GM12801 (cell line): ENCODE results near the gene C10orf143.

Experiments
- CTCF ChIP-seq: IDR thresholded peaks from one replicate; pipeline ENCODE4 v1.5.1; 2011; ENCODE audit warnings: control low read depth; ENCODE audit not compliant: insufficient read length; ENCODE audit errors: extremely low read depth

The C10orf143 gene

GRCh38 chr10:130025811-130026485 is 84.7 kb downstream of the C10orf143 start:
- no peak for TF ChIP-seq CTCF

GRCh38 chr10:130025326-130025725 is 85.3 kb downstream of the C10orf143 start:
- no peak for TF ChIP-seq CTCF

- no peak for TF ChIP-seq CTCF
These were observed 85.8 kb downstream of the C10orf143 start for GRCh38 chr10:130024779-130025325.

GRCh38 chr10:130023454-130024230 is 87.0 kb downstream of the C10orf143 start:
- TF ChIP-seq CTCF, result no peak

- no peak for TF ChIP-seq CTCF
These were observed 87.9 kb downstream of the C10orf143 start for GRCh38 chr10:130022511-130023299.

GRCh38 chr10:130022086-130022485 is 88.5 kb downstream of the C10orf143 start:
- no peak for TF ChIP-seq CTCF
